ENCODE measurements around the gene ANTXR2.

Gene ANTXR2

GRCh38 chr4:80009806-80010205 lies 63.2 kb downstream of the ANTXR2 start:
- no peak overlapping the region for H3K4me3 ChIP-seq (ENCODE audit: low read depth, low read length)
- H3K27ac ChIP-seq = no peak overlapping the region
- H3K36me3 ChIP-seq (replicated peaks) = peaks cover 11% of the 10 kb centered on the region
- in situ Hi-C loops (cut with HindIII; ENCODE audit: low pct_ligation_motif_present, low sequenced_read_pairs) = no loop called here
- DNase-seq = no peak
- H3K27me3 ChIP-seq (replicated peaks) = no peaks in the 10 kb centered on the region
- TF ChIP-seq CTCF (IDR thresholded peaks at IDR 0.05; ENCODE audit: low read depth, low read length, missing control alignments) = no peak

- Histone ChIP-seq H3K27me3 (replicated peaks) (no peaks in the 10 kb centered on the region), H3K4me3 (ENCODE audit: low read depth, low read length) (no peak overlapping the region), H3K36me3 (replicated peaks) (peaks cover 17% of the 10 kb centered on the region), H3K27ac (no peak overlapping the region)
- no peak for DNase-seq
- in situ Hi-C loops (cut with HindIII; ENCODE audit: low pct_ligation_motif_present, low sequenced_read_pairs) = no loop called here
- TF ChIP-seq CTCF (IDR thresholded peaks at IDR 0.05; ENCODE audit: low read depth, low read length, missing control alignments) = no peak
Observed at GRCh38 chr4:80008971-80009370, 64.1 kb downstream of the ANTXR2 start.

- in situ Hi-C loops (cut with HindIII; ENCODE audit: low pct_ligation_motif_present, low sequenced_read_pairs) = no loop called here
- no peak for DNase-seq
- H3K27me3 ChIP-seq (replicated peaks) = no peaks in the 10 kb centered on the region
- no peak overlapping the region for H3K4me3 ChIP-seq (ENCODE audit: low read depth, low read length)
- H3K27ac ChIP-seq = no peak overlapping the region
- H3K36me3 ChIP-seq (replicated peaks) = peaks cover 17% of the 10 kb centered on the region
- no peak for TF ChIP-seq CTCF (IDR thresholded peaks at IDR 0.05; ENCODE audit: low read depth, low read length, missing control alignments)
Observed at GRCh38 chr4:80008351-80008750, 64.7 kb downstream of the ANTXR2 start.

- TF ChIP-seq CTCF (IDR thresholded peaks at IDR 0.05; ENCODE audit: low read depth, low read length, missing control alignments) = no peak
- Histone ChIP-seq H3K36me3 (replicated peaks) (peaks cover 17% of the 10 kb centered on the region), H3K27me3 (replicated peaks) (no peaks in the 10 kb centered on the region), H3K27ac (peak overlapping the region; percentile 69), H3K4me3 (ENCODE audit: low read depth, low read length) (no peak overlapping the region)
- no peak for DNase-seq
- in situ Hi-C loops (cut with HindIII; ENCODE audit: low pct_ligation_motif_present, low sequenced_read_pairs) = no loop called here
Observed at GRCh38 chr4:80007745-80008149, 65.3 kb downstream of the ANTXR2 start.

- H3K27ac ChIP-seq = peak overlapping the region; percentile 69
- no peak overlapping the region for H3K4me3 ChIP-seq (ENCODE audit: low read depth, low read length)
- in situ Hi-C loops (cut with HindIII; ENCODE audit: low pct_ligation_motif_present, low sequenced_read_pairs) = no loop called here
Observed at GRCh38 chr4:80006935-80007744, 65.9 kb downstream of the ANTXR2 start.

More at GRCh38 chr4:80006935-80007744, 65.9 kb downstream of the ANTXR2 start:
- Histone ChIP-seq H3K36me3 (replicated peaks) (peaks cover 17% of the 10 kb centered on the region), H3K27me3 (replicated peaks) (no peaks in the 10 kb centered on the region)
- DNase-seq = peak; percentile 54
- TF ChIP-seq CTCF (IDR thresholded peaks at IDR 0.05; ENCODE audit: low read depth, low read length, missing control alignments) = no peak
